Kidney (tissue), 14 donors: ENCODE results near the gene OGA. TPM values are rescaled to one million over a fixed set of nuclear protein-coding genes. Genes with fewer than 3 reads are reported as not detected.

Experiments used
- DNase-seq, 5 donors: peaks; one replicate each; pipeline ENCODE4 v3.0.0-alpha.2; 2013 to 2020
- FAIRE-seq: peaks from 2 replicates; lab custom pipeline; 2012; peaks lifted over from hg19 to GRCh38; lab: Jason Lieb, UNC
- H3K27ac ChIP-seq, 2 donors: one replicate each; pipeline ENCODE4 v1.7.0; 2013; ENCODE audit warnings: low read depth in 2 of 2, low read length in 2 of 2, inconsistent platforms in 1 of 2
- H3K27me3 ChIP-seq: one replicate; pipeline ENCODE4 v1.7.1; 2013; ENCODE audit warnings: low read length, inconsistent platforms; ENCODE audit not compliant: control insufficient read depth, insufficient read depth
- H3K36me3 ChIP-seq, 3 donors: one replicate each; pipeline versions ENCODE4 v1.7.0 to v1.7.1; 2013; ENCODE audit warnings: low read length in 3 of 3, control low read depth in 1 of 3, inconsistent platforms in 1 of 3; ENCODE audit not compliant: insufficient read depth in 3 of 3, control insufficient read depth in 2 of 3
- H3K4me1 ChIP-seq, 3 donors: one replicate each; pipeline versions ENCODE4 v1.7.0 to v1.7.1; 2013; ENCODE audit warnings: low read length in 3 of 3, inconsistent platforms in 1 of 3, low read depth in 1 of 3; ENCODE audit not compliant: control insufficient read depth in 2 of 3, insufficient read depth in 2 of 3
- H3K4me3 ChIP-seq, 3 donors: one replicate each; pipeline versions ENCODE4 v1.7.0 to v1.8.1; 2013; ENCODE audit warnings: low read length in 3 of 3, control low read depth in 1 of 3, inconsistent platforms in 1 of 3
- H3K9ac ChIP-seq, 3 donors: one replicate each; pipeline versions ENCODE4 v1.7.0 to v1.7.1; 2013; ENCODE audit warnings: low read length in 3 of 3, control low read depth in 1 of 3, inconsistent platforms in 1 of 3
- H3K9me3 ChIP-seq, 3 donors: one replicate each; pipeline versions ENCODE4 v1.7.0 to v1.7.1; 2013; ENCODE audit warnings: low read length in 3 of 3, control low read depth in 1 of 3, inconsistent platforms in 1 of 3; ENCODE audit not compliant: control insufficient read depth in 2 of 3, insufficient read depth in 1 of 3
- CTCF ChIP-seq: IDR thresholded peaks from 3 replicates; pipeline ENCODE4 v1.5.1; 2012; ENCODE audit warnings: mild to moderate bottlenecking, moderate library complexity, borderline replicate concordance; ENCODE audit not compliant: insufficient read depth; ENCODE audit errors: extremely low read depth
- intact Hi-C: fragments of 100-400 bp; cut with DNase I; formaldehyde crosslinking; loops from one replicate; pipeline ENCODE4 v1.11.1; 2022
- polyA plus RNA-seq: library from polyadenylated mRNA; stranded (reverse); fragments of 350-450 nt; fragmentation: Illumina TruSeq; extraction: RNeasy Lipid Tissue Mini Kit (QIAGEN cat#74804); gene quantifications from one replicate; pipeline ENCODE4 v1.2.3, GENCODE V29; 2014; ENCODE audit warnings: low read depth, low replicate concordance; ENCODE audit not compliant: insufficient read depth
- total RNA-seq: library from RNA; stranded (reverse); fragmentation: NEBNext Ultra II Directional; extraction: Animal tissue kit (Norgen Biotek cat#: 25700); gene quantifications from one replicate; pipeline ENCODE4 v1.2.1, GENCODE V29; 2021
- donor health status: control.
- donor health status: control.
- donor health status: control.
- donor health status: control.
- donor health status: control.
- donor health status: DM: yes; HTN: yes; CAD: no.
- donor health status: Normal renal cell carcinoma (clear cell type).

Gene OGA
- total and polyA plus RNA-seq, 2 donors from 2014 or later: 33.4 to 146 TPM

GRCh38 chr10:101741938-101742337 lies 76.3 kb downstream of the OGA start:
- intact Hi-C loops: no loop called here
- H3K4me3 ChIP-seq: no peak overlapping the region
- no peaks in the 10 kb centered on the region for H3K36me3 ChIP-seq
- no peak overlapping the region for H3K27ac ChIP-seq
- no peaks in the 10 kb centered on the region for H3K9me3 ChIP-seq
- FAIRE-seq: no peak
- no peaks in the 10 kb centered on the region for H3K4me1 ChIP-seq
- TF ChIP-seq CTCF: no peak
- no peaks in the 10 kb centered on the region for H3K27me3 ChIP-seq
- H3K9ac ChIP-seq: no peak overlapping the region
- DNase-seq: no peak

- no peaks in the 10 kb centered on the region for H3K27me3 ChIP-seq
- intact Hi-C loops: no loop called here
- no peak for TF ChIP-seq CTCF
- H3K27ac ChIP-seq: no peak overlapping the region
- H3K4me3 ChIP-seq: no peak overlapping the region
- no peak for FAIRE-seq
- no peak overlapping the region for H3K9ac ChIP-seq
- H3K9me3 ChIP-seq: no peaks in the 10 kb centered on the region
- H3K36me3 ChIP-seq: no peaks in the 10 kb centered on the region
- DNase-seq: no peak
- no peaks in the 10 kb centered on the region for H3K4me1 ChIP-seq
Measured at GRCh38 chr10:101736666-101737065, 81.6 kb downstream of the OGA start.

Other genes with a start within 250 kb of the OGA start
- 35.2 TPM for gene POLL, start 230.2 kb downstream of the OGA start, total RNA-seq
- gene POLL, start 230.2 kb downstream of the OGA start, polyA plus RNA-seq: 27.5 TPM
- 26.4 TPM for gene DPCD, start 230.1 kb downstream of the OGA start, total RNA-seq
- gene DPCD, start 230.1 kb downstream of the OGA start, polyA plus RNA-seq: 63.1 TPM
- gene FBXW4, start 123.3 kb downstream of the OGA start, total RNA-seq: 80.1 TPM
- 47.6 TPM for gene FBXW4, start 123.3 kb downstream of the OGA start, polyA plus RNA-seq
- not detected for gene FGF8, start 42.3 kb downstream of the OGA start, total RNA-seq
- gene FGF8, start 42.3 kb downstream of the OGA start, polyA plus RNA-seq: not detected
- gene NPM3, start 35.0 kb downstream of the OGA start, total RNA-seq: 23.8 TPM
- gene NPM3, start 35.0 kb downstream of the OGA start, polyA plus RNA-seq: 34.0 TPM
- 3.4 TPM for gene KCNIP2, start 25.4 kb upstream of the OGA start, total RNA-seq
- 0.67 TPM for gene KCNIP2, start 25.4 kb upstream of the OGA start, polyA plus RNA-seq
- 26.1 TPM for gene ARMH3, start 237.7 kb upstream of the OGA start, total RNA-seq
- gene ARMH3, start 237.7 kb upstream of the OGA start, polyA plus RNA-seq: 14.0 TPM
- 20.0 TPM for gene HPS6, start 246.9 kb upstream of the OGA start, total RNA-seq
- gene HPS6, start 246.9 kb upstream of the OGA start, polyA plus RNA-seq: 11.9 TPM